HG03066 (cell line): ENCODE results near the gene LRBA.
A peak's percentile ranks its signal among the peaks of the same experiment; 100 is the strongest.
"Not testable (repeated sequence)": the region's sequence is repeated elsewhere in the genome, so short reads cannot be mapped to it uniquely, and the experiment has no call there.

Experiments used
- ATAC-seq: cut with Tn5 transposase; IDR thresholded peaks from one replicate; pipeline ENCODE4 v1.9.1; 2021; ENCODE audit warnings: low read depth; ENCODE audit not compliant: unreplicated experiment

LRBA gene

DNA sequence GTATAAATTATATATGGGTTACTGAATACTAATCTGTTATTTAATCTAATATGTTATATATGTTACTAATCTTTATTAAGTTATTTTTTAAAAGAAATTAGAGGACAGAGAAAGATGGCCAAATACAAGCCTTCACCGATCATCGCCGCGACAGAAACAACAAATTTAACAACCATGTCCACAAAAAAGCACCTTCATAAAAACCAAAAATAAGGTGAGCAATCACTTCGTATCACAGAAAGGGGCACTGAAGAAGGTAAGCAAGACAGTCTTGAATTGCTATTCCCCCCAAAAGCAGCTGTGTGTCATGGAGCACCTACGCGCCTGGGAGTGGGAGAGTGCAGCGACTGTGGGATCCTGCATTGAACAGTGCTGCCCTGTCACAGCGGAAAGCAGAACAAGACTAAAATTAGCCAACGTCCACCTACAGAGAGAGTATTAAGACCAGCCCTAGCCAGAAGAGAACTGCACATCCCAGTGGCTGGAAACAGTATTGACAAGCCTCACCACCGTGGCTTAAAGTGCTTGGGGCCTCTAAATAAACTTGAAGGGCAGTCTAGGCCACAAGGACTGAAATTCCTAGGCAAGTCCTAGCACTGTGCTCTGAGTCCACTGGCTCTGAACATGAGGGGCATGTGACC is 38.5 kb downstream of the LRBA start:
- no peak for ATAC-seq

DNA sequence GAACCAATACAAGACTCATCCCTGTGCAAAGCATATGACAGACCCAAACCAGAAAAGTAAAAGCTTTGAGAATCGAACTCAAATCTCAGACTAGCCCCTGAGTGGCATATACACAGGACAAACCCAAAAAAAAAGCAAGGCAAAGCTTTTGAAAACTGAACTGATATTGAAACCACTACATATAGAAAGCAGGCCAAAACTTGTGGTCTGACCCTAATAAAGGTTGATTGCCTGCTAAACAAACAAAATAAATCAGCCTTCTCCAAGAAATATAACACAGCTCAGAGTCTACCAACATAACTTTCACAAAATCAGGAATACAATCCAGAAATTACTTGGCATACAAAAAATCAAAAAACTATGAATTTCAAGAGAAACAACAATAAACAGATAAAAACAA is 40.3 kb downstream of the LRBA start:
- ATAC-seq = peak; percentile 74

DNA sequence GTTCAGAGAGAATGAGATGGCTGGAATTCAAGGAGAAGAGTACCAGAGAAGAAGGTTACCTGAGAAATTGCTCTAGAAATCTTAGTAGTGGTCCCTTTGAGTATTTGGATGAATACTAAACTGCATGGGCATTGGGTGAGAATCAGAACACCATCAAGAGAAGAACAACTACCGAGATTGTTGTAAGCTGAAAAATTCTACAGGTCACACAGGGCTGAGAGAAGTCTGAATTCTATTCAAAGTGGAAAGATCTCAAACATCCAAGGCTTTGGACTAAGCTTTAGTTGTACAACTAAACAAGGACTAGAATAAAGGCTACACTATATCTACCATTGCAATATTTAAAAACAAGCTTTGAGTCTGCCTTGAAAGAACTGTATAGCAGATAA is 40.8 kb downstream of the LRBA start:
- no peak for ATAC-seq

DNA sequence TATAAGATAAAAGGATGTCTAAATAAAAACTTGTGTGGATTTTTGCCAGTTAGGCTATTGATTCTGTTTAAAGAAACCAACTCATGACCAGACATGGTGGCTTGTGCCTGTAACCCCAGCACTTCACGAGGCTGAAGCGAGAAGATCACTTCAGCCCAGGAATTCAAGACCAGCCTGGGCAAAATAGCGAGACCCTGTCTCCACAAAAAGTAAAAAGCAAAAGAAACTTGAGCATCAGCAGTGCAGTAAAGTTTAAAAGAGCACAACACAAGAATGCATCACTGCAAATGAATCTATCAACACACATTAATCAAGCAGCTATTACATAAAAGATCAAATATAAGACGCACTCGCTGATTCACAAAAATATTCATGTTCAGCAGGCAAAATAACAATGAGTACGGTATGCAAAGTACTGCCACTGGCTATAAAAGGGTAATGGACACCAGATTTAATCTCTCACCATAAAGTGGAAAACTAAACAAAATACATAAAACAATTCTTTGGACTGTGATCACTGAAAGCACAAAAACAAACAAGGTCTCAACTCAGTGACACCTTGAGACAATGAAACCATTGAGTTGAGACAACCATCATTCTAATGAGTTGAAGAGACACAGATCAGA is 41.3 kb downstream of the LRBA start:
- no peak for ATAC-seq

DNA sequence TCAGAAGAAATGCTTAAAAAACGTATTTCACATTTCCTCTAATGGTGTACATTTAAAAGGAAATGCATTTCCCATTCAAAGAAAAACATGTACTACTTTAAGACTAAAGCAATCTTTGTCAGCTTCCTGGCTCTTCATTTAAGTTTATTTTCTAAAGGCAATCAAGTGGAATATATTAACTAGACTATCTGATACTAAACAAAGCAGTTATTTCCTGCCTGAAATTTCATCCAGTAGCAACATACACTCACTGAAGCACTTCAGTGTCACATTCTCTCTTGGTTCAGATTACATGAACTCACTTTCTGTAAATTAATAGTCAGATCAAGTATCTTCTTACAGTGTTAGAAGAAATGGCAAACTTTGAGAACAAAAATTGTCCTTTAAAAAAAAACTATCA is 42.5 kb downstream of the LRBA start:
- no peak for ATAC-seq

DNA sequence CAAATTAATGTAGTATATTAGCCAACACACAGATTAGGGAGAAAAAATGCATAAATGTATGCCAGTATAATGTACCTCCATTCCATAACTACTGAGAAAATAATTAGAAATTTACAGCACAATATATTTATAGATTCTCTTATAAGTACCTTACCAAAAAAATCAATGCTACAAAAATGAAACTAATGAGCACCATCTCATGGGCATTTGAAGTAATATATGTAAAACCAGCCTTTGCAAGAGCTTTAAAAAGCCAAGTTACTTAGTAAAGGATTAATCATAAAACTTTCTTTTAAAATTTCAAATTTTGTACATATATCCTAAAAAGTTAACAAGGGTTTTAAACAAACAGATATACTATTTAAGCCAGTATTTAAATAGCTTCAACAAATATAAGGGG is 43.2 kb downstream of the LRBA start:
- ATAC-seq = no peak

DNA sequence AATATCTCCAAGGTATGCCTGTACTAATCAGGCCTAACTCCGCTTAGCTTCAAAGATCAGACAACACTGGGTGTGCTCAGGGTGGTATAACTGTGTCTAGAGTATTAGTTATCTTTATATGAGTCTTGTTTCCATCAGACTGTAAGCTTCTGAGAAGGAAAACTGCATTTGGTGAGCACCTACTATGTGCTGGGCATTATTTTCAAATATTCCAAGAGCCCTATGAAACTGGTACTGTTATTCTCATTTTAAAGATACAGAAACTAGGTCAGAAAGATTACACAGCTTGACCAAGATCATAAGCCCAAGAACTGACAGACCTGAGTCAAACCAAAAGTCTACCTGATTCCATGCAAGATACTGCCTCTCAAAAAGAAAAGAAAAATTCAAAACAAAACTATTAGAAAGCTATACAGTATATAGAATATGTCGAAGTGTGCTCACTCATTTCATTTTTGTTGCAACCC is 44.4 kb downstream of the LRBA start:
- no peak for ATAC-seq

DNA sequence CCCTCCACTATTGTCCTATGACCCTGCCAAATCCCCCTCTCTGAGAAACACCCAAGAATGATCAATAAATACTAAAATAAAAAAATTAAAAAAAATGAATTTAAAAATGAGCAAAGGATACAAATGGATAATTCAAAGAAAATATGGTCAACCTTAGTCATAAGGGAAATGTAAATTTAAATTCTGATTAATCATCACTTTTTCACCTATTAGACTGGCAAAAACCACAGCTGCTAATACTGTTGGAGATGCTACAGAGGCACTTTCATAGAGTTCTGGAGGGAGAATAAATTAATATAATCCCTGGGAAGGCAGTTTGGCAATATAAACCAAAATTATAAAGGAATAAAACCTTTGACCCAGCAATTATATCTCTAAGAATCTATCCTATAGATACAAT is 50.3 kb downstream of the LRBA start:
- no peak for ATAC-seq

DNA sequence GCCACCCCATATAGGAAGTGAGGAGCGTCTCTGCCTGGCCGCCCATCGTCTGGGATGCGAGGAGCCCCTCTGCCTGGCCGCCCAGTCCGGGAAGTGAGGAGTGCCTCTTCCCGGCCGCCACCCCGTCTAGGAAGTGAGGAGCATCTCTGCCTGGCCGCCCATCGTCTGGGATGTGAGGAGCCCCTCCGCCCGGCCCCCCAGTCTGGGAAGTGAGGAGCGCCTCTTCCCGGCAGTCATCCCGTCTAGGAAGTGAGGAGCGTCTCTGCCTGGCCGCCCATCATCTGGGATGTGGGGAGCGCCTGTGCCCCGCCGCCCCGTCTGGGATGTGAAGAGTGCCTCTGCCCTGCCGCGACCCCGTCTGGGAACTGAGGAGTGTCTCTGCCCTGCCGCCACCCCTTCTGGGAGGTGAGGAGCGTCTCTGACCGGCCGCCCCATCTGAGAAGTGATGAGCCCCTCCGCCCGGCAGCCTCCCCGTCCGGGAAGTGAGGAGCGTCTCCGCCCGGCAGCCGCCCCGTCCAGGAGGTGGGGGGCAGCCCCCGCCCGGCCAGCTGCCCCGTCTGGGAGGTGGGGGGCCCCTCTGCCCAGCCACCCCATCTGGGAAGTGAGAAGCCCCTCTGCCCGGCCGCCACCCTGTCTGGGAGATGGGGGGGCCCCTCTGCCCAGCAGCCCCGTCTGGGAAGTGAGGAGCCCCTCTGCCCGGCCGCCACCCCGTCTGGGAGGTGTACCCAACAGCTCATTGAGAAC is 51.3 kb downstream of the LRBA start:
- ATAC-seq = not testable (repeated sequence)

DNA sequence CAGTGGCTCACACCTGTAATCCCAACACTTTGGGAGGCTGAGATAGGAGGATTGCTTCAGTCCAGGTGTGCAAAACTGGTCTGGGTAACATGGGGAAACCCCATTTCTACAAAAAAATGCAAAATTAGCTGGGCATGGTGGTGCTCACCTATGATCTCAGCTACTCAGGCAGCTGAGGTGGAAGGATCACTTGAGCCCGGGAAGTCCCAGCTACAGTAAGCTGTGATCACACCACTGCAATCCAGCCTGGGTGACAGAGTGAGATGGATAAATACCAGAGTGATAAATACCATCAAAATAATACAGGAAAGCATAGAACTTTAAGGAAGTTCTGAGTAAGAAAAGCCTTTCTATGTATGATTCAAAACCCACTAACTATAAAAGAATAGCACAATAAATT is 52.8 kb downstream of the LRBA start:
- peak; percentile 51 for ATAC-seq

DNA sequence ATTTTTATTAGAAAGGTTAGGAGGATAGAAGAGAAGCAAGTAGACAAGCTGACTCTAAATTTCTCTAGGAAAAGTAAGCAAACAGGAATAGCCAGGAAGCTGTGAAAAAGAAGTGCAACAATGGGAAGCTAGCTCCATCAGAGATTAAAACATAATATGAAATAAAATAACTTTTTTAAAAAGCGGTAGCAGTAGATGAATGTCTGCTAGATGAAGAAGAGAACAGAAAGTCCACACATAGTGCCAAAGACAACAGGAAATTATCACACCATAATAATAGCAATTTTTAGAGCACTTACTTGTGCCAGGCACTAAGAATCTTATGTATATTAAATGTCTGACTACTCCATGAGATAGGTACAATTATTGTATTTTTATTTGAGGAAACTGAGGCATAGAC is 53.5 kb downstream of the LRBA start:
- ATAC-seq = no peak

DNA sequence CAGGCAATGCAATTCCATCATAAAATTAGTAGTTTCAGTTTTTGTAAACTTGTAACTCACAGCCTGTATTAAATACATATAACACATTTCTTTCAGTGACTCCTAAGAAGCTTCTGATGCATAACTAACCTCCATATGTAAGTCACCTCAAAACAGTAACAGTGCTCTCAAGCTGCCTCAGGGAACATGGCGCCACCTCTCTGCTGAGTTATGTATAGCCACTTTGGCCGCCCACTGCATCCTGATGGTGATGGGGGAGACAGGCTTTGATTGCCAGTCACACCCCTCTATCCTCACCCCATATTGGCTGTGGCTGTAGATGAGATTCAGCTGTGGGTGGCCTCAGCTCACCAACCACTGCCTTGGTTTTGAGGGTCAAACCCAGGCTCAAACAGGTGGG is 54.3 kb downstream of the LRBA start:
- no peak for ATAC-seq

DNA sequence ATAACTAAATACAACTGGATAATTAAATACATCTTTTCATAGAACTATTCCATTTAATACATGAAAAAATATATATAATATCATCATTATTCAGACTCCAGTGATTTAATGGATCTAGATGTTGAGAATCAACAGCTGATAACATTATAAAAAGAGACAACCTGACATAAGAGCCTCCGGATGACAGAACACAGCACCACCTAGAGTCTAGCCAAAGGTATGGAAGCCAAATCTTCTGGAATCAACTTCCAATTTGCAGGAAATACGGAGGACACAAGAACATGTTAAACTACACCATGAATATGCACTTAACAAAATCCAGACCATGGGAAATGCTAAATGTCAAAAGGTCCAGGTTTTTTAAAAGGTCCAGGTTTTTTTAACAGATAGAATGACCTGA is 55.0 kb downstream of the LRBA start:
- no peak for ATAC-seq

DNA sequence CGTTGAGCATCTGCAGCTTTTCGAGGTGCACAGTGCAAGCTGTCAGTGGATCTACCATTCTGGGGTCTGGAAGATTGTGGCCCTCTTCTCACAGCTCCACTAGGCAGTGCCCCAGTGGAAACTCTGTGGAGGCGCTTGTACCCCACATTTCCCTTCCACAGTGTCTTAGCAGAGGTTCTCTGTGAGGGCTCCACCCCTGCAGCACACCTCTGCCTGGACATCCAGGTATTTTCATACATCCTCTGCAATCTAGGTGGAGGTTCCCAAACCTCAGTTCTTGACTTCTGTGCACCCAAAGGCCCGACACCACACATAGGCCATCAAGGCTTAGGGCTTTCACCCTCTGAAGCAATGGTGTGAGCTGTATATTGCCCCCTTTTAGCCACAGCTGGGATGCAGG is 57.1 kb downstream of the LRBA start:
- ATAC-seq = not testable (repeated sequence)

DNA sequence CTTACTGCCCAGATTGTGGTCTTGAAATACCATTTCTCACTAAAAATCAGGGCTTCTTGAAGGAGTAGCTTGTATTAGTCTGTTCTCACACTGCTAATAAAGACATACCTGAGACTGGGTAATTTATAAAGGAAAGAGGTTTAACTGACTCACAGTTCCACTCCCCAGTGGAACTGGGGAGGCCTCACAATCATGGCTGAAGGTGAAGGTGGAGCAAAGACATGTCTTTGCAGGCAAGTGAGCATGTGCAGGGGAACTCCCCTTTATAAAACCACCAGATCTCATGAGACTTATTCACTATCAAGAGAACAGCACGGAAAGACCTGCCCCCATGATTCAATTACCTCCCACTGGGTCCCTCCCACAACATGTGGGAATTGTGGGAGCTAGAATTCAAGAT is 58.0 kb downstream of the LRBA start:
- not testable (repeated sequence) for ATAC-seq

DNA sequence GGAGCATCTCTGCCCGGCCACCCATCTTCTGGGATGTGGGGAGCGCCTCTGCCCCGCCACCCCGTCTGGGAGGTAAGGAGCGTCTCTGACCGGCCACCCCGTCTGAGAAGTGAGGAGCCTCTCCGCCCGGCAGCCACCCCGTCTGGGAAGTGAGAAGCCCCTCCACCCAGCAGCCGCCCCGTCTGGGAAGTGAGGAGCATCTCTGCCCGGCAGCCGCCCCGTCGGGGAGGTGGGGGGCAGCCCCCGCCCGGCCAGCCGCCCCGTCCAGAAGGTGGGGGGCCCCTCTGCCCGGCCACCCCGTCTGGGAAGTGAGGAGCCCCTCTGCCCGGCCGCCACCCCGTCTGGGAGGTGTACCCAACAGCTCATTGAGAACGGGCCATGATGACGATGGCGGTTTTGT is 61.2 kb downstream of the LRBA start:
- not testable (repeated sequence) for ATAC-seq

DNA sequence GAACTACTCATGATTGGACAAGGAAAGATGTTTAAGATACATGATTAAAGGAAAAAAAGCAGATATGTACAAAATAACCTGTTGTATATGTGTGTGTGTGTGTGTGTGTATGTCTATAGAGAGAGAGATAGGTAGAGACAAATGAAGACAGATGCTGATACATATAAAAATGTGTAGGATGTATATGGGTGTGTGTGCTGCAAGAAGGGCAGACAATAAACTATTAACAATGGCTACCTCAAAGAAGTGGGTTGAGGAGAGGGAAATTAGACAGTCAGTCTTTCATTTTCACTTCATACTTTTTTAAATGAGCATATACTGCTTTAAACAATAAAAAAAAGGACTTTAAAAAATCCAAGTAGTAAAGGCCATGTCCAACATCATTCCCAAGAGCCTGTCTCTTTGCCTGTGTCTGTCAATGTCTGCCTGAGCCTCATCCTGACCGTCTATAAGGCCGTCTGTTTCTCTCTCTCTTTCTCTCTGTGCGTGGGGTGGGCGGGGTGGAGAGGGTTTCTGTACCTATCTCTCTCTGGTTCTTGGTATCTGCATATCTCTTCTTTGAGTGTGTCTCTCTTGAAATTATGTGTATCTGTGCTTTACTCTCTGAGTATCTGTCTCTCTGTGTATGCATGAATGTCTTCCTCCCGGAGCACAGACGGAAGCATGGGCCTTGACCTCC is 62.8 kb downstream of the LRBA start:
- no peak for ATAC-seq

DNA sequence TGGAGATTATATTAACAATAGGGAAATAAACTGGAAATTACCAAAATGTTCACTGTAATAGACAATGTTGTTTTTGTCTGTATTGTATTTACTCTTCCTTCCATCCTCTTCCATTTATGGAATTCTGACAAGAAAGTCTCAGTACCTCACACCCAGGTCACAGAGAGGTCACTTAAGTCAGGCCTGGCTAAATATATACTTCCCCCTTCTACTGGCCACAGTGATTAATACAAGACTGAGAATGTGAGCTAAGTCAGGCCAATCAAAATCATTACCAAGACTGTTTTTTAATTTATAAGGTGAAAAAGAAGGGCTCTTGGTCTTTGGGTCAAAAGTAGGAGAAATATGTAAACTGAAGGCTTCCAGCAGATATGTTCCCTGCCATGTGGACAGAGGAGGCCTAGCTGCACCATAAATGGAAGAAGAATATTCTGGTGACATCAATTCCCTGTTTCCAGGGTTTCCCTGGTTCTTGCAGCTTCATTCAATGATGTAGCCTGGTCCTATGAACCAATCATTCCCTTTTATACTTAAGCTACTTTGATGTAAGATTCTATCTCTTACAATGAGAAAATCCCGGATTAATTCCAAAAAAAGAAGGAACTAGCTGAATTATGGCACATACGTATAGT is 64.3 kb downstream of the LRBA start:
- ATAC-seq = peak; percentile 78

DNA sequence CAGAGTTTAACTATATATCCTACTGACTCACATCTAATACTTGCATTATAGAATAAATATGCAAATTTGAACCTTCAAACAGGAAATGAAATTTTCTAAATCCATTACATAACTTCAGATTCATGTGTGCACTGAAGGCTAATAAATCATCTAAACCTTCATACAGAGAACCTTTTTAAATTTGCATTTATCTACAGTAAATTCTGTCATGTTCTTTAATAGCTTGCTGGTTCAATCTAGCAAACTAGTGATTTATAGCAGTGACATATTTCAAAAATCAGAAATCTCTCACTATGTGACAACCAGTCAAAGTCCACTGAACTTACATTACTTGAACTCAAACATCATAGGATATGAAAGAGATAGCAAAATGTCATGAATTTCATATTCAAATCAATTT is 65.1 kb downstream of the LRBA start:
- no peak for ATAC-seq

DNA sequence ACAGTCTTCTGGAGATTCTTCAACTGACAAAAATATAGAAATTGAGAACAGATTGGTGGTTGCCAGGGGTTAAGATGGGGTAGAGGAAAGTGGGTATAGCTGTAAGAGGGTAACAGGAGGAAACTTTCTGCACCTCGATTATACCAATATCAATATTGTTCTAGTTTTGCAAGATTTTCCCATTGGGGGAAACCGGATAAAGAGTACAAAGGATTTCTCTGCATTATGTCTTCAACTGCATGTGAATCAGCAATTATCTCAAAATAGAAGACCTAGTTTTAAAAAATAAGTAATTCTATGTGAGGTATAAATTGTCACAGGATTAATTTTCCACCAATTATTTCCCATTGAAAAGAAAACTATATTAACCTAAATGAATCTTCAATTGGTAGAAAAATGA is 65.7 kb downstream of the LRBA start:
- no peak for ATAC-seq

DNA sequence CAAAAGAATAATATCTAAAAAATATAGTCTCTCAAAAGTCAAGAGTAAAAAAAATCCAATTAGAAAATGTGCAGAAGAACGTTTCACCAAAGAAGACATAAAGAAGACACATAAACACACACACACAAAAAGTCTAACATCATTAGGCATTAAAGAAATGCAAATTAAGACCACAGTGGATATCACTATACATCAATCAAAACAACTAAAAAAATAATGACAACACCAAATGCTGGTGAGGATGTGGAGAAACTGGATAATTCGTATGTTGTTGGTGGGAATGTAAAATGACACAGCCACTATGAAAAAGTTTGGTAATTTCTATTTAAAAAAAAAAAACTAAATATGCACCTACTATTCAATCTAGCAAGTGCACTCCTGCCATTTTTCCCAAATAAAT is 66.4 kb downstream of the LRBA start:
- ATAC-seq = no peak
